HEK293 (cell line): ENCODE measurements around the gene BST1.

Experiments
- CTCF ChIP-seq: fragments of 450-650 bp; formaldehyde crosslinking; IDR thresholded peaks from 2 replicates; pipeline ENCODE4 v1.5.1; 2016; ENCODE audit warnings: missing biosample characterization, missing genetic modification characterization
- TRIM28 ChIP-seq: IDR thresholded peaks from 2 replicates; pipeline ENCODE4 v1.6.1; 2011; ENCODE audit warnings: low read length, control low read depth, borderline replicate concordance
- ZNF274 ChIP-seq, 2 experiments: fragments of 200-500 bp in 1 of 2; fragments of 450-650 bp in 1 of 2; sonication (Bioruptor generic) in 1 of 2; formaldehyde crosslinking in 1 of 2; IDR thresholded peaks; 2 replicates each; pipeline versions ENCODE4 v1.5.1 to v1.6.1; 2014 to 2016; ENCODE audit warnings: borderline replicate concordance in 1 of 2, inconsistent platforms in 1 of 2, low read length in 1 of 2, missing biosample characterization in 1 of 2, missing genetic modification characterization in 1 of 2
- TF ChIP-seq, protein P1 (sequence below): fragments of 450-650 bp; formaldehyde crosslinking; IDR thresholded peaks from 2 replicates; pipeline ENCODE4 v1.5.1; 2016; ENCODE audit warnings: missing biosample characterization, missing genetic modification characterization

GRCh38 chr4:15702941-15703403 lies at the start of gene BST1:
- no peak for TF ChIP-seq CTCF (tag by site-specific recombination)
- TF ChIP-seq, protein P1, sequence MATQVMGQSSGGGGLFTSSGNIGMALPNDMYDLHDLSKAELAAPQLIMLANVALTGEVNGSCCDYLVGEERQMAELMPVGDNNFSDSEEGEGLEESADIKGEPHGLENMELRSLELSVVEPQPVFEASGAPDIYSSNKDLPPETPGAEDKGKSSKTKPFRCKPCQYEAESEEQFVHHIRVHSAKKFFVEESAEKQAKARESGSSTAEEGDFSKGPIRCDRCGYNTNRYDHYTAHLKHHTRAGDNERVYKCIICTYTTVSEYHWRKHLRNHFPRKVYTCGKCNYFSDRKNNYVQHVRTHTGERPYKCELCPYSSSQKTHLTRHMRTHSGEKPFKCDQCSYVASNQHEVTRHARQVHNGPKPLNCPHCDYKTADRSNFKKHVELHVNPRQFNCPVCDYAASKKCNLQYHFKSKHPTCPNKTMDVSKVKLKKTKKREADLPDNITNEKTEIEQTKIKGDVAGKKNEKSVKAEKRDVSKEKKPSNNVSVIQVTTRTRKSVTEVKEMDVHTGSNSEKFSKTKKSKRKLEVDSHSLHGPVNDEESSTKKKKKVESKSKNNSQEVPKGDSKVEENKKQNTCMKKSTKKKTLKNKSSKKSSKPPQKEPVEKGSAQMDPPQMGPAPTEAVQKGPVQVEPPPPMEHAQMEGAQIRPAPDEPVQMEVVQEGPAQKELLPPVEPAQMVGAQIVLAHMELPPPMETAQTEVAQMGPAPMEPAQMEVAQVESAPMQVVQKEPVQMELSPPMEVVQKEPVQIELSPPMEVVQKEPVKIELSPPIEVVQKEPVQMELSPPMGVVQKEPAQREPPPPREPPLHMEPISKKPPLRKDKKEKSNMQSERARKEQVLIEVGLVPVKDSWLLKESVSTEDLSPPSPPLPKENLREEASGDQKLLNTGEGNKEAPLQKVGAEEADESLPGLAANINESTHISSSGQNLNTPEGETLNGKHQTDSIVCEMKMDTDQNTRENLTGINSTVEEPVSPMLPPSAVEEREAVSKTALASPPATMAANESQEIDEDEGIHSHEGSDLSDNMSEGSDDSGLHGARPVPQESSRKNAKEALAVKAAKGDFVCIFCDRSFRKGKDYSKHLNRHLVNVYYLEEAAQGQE, result no peak
- TF ChIP-seq TRIM28, result no peak
- TF ChIP-seq ZNF274 (IDR thresholded peaks at IDR 0.05; ENCODE audit: low read length), result no peak
- no peak for TF ChIP-seq ZNF274 (tag by site-specific recombination; IDR thresholded peaks at IDR 0.05; ENCODE audit: borderline replicate concordance)
